ENCODE results near the gene INO80E. TPM values are rescaled to one million over a fixed set of nuclear protein-coding genes. Genes with fewer than 3 reads are reported as not detected.
A peak's percentile ranks its signal among the peaks of the same experiment; 100 is the strongest.
"Not testable (repeated sequence)": the region's sequence is repeated elsewhere in the genome, so short reads cannot be mapped to it uniquely, and the experiment has no call there.

Gene INO80E
- total RNA-seq, 4 donors from 2014 or later = 45.4 to 74.8 (median 55.5) TPM

DNA sequence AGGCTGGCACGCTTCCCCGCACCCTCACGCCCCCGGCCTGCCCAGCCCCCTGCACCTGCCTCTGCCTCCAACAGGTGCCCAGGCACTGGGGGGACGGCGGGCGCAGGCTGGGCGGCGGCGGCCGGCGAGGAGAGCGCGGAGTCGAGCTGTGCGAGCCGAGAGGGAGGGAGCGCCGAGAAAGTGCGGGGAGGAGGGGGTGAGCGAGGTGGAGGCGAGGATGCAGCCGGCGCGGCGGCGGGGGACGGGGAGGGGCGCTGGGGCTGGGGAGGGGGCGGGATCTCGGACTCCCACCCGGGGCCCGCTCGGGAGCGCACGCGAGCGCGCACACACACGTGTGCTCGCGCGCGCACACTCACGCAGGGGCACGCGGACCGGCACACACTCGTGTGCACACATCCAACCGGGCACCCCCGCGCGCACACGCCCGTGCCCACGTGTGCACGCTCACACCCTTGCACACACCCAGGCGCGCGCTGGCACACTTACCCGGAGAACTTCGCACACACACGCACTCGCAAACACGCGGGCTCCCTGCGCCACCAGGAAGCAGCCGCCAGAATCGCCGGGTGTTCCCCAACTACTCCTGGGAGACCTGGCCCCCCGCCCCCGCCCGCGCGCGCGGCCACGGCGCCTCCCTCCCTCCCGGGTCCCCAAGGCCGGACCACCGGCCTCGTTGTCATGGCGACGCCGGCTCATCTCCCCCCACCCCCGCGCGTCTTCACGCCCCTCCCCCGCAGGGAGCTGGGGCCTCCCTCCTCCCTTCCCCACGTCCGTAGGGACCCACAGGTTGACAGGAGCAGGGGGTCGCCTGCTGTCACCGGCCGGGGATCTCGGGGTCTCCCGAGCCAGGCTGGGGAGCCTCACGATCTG lies 15.0 kb downstream of the INO80E start, which contains the start of gene DOC2A:
DOC2A (minus strand) TSS at position 184 of the 870 bp plus-strand sequence. CDS start 805 bp downstream, outside the sequence.
- H3K27me3 ChIP-seq = peaks cover 36 to 40% (median 37%) of the 10 kb centered on the region in 3 donors
- DNase-seq = no peak
- H3K9me3 ChIP-seq = no peaks in the 10 kb centered on the region
- no peak within 1 kb of the TSS for H3K27ac ChIP-seq
- peak within 1 kb of the TSS; percentile 18 to 41 (median 30) for H3K4me3 ChIP-seq
- intact Hi-C loops (cut with DNase I; ENCODE audit: low total_unique reads) (no loop called here), in situ Hi-C loops (cut with MboI; ENCODE audit: low sequenced_read_pairs in 4 of 4) (loop anchor here in 1 of 4 donors (25.0 kb wide), 1 partner anchor 324 kb away; the partner anchor contains the start of gene QPRT)
- ATAC-seq = no peak
- peaks cover 3 to 9% of the 10 kb centered on the region in 2 donors for H3K4me1 ChIP-seq
- no peak for TF ChIP-seq POLR2A (IDR thresholded peaks at IDR 0.05)
- TF ChIP-seq, protein P1, sequence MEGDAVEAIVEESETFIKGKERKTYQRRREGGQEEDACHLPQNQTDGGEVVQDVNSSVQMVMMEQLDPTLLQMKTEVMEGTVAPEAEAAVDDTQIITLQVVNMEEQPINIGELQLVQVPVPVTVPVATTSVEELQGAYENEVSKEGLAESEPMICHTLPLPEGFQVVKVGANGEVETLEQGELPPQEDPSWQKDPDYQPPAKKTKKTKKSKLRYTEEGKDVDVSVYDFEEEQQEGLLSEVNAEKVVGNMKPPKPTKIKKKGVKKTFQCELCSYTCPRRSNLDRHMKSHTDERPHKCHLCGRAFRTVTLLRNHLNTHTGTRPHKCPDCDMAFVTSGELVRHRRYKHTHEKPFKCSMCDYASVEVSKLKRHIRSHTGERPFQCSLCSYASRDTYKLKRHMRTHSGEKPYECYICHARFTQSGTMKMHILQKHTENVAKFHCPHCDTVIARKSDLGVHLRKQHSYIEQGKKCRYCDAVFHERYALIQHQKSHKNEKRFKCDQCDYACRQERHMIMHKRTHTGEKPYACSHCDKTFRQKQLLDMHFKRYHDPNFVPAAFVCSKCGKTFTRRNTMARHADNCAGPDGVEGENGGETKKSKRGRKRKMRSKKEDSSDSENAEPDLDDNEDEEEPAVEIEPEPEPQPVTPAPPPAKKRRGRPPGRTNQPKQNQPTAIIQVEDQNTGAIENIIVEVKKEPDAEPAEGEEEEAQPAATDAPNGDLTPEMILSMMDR (IDR thresholded peaks at IDR 0.05 in 4 of 5, conservative IDR thresholded peaks at IDR 0.05 in 1 of 5) = no peak
- no peaks in the 10 kb centered on the region for H3K36me3 ChIP-seq

DNA sequence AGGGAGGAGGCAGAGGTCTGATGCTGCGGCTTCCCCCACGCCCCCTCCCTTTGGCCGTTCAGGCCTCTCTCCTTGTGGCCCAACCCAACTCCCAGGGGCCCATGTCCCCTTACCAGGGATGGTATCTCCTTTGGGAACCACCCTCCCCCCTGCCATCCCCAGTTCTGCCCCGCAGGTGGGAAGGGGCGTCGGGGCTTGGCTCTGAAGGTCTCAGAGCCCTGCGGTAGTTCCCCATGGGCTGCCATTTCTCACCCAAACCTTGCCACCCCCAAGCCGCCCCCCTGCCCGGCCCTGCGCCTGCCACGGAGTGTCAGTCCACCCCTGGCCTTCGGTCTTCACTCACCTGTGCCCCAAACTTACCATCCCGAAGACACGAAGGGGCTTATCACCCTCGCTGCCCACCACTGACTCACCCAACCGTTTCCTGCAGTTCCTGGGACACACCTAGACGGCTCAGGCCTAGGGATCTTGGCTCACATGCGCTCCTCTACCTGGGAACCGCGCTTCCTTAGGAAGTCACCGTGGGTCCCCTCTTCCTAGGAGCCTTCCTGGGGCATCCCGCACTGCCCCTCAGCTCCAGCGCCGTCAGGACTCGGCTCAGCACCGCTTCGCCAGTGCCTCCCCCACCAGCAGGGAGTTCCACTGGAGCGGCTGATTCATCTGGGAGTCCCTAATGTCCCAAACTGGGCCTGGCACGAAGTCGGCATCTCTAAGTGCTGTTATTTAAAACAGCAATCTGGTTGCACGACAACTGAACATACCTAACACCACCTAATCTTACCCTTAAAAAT lies 15.9 kb downstream of the INO80E start:
- TF ChIP-seq, protein P1 (IDR thresholded peaks at IDR 0.05 in 4 of 5, conservative IDR thresholded peaks at IDR 0.05 in 1 of 5) = no peak
- TF ChIP-seq POLR2A (IDR thresholded peaks at IDR 0.05) = no peak
- H3K4me1 ChIP-seq = peaks cover 3 to 9% of the 10 kb centered on the region in 2 donors
- no peak overlapping the region for H3K27ac ChIP-seq
- no peaks in the 10 kb centered on the region for H3K36me3 ChIP-seq
- DNase-seq (no peak), ATAC-seq (no peak)
- intact Hi-C loops (cut with DNase I; ENCODE audit: low total_unique reads) (no loop called here), in situ Hi-C loops (cut with MboI; ENCODE audit: low sequenced_read_pairs in 4 of 4) (loop anchor here in 1 of 4 donors (25.0 kb wide), 1 partner anchor 325 kb away; the partner anchor contains the start of gene QPRT)
- H3K4me3 ChIP-seq = peak overlapping the region in 1 of 4 donors; percentile 23
- no peaks in the 10 kb centered on the region for H3K9me3 ChIP-seq
- H3K27me3 ChIP-seq = peaks cover 36 to 40% (median 37%) of the 10 kb centered on the region in 3 donors

DNA sequence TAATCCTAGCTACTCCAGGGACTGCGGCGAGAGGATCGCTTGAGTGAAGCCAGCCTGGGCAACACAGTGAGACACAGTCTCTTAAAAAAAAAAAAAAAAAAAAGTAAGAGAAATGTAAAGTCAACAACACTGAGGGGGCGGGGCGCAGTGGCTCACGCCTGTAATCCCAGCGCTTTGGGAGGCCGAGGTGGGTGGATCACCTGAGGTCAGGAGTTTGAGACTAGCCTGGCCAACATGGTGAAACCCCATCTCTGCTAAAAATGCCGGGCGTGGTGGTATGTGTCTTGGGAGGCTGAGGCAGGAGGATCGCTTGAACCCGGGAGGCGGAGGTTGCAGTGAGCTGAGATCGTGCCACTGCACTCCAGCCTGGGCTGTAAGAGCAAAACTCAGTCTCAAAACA lies 16.6 kb downstream of the INO80E start:
- in situ Hi-C loops (cut with MboI; ENCODE audit: low sequenced_read_pairs in 4 of 4) = loop anchor here in 1 of 4 donors (25.0 kb wide), 1 partner anchor 325 kb away; the partner anchor contains the start of gene QPRT
- H3K27ac ChIP-seq; H3K4me3 ChIP-seq; DNase-seq; ATAC-seq; H3K36me3 ChIP-seq; intact Hi-C loops (cut with DNase I; ENCODE audit: low total_unique reads); H3K9me3 ChIP-seq; H3K4me1 ChIP-seq: not testable (repeated sequence)
- H3K27me3 ChIP-seq = peaks cover 36 to 40% (median 37%) of the 10 kb centered on the region in 3 donors

DNA sequence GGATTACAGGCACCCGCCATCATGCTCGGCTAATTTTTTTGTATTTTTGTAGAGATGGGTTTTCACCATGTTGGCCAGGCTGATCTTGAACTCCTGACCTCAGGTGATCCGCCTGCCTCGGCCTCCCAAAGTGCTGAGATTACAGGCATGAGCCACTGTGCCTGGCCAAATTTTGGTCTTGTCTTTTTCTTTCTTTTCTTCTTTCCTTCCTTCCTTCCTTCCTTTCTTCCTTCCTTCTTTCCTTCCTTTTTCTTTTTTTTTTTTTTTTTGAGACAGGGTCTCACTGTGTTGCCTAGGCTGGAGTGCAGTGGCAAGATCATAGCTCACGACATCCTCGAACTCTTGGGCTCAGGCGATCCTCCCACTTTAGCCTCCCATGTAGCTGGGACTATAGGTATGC lies 19.4 kb downstream of the INO80E start:
- H3K36me3 ChIP-seq; ATAC-seq; H3K27ac ChIP-seq; H3K4me1 ChIP-seq; H3K4me3 ChIP-seq; H3K9me3 ChIP-seq; DNase-seq; intact Hi-C loops (cut with DNase I; ENCODE audit: low total_unique reads): not testable (repeated sequence)
- in situ Hi-C loops (cut with MboI; ENCODE audit: low sequenced_read_pairs in 4 of 4) = loop anchor here in 1 of 4 donors (25.0 kb wide), 1 partner anchor 328 kb away; the partner anchor contains the start of gene QPRT
- peaks cover 17 to 20% (median 20%) of the 10 kb centered on the region in 3 donors for H3K27me3 ChIP-seq

DNA sequence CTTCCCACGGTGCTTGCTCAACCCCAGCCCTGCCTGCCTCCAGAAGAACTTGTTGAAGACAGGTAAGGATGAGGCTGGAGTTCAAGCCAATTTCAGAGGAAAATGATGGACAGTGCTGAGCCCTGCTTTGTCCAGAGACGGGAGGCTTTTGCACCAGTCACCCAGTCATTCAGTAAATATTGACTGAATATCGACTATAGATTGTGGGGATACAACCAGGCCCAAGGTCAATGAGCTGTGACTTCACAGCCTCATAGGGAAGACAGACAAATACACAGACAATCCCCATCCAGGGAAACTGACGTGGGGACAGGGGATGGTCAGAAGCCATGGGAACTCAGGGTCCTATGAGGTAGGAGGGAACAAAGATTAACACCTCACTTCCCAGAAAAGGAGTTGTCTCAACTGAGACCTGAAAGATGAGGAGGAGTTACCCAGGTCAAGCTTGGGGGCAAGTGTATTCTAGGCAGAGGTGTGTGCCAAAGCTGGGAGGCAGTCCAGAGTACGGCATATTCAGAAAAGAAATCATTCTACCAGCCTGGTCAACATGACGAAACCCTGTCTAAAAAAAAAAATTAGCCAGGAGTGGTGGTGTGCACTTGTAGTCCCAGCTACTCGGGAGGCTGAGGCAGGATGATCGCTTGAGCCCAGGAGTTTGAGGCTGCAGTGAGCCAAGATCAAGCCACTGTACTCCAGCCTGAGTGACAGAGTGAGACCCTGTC lies 20.7 kb downstream of the INO80E start:
- H3K27me3 ChIP-seq = peaks cover 7 to 13% (median 9%) of the 10 kb centered on the region in 3 donors
- ATAC-seq (no peak), DNase-seq (no peak)
- TF ChIP-seq, protein P1 (IDR thresholded peaks at IDR 0.05 in 4 of 5, conservative IDR thresholded peaks at IDR 0.05 in 1 of 5) = no peak
- TF ChIP-seq POLR2A (IDR thresholded peaks at IDR 0.05) = no peak
- in situ Hi-C loops (cut with MboI; ENCODE audit: low sequenced_read_pairs in 4 of 4) (loop anchor here in 1 of 4 donors (25.0 kb wide), 1 partner anchor 329 kb away; the partner anchor contains the start of gene QPRT), intact Hi-C loops (cut with DNase I; ENCODE audit: low total_unique reads) (no loop called here)
- no peaks in the 10 kb centered on the region for H3K9me3 ChIP-seq
- no peaks in the 10 kb centered on the region for H3K36me3 ChIP-seq
- peaks cover 0 to 5% of the 10 kb centered on the region in 2 donors for H3K4me1 ChIP-seq
- H3K27ac ChIP-seq = no peak overlapping the region
- H3K4me3 ChIP-seq = no peak overlapping the region

Measured in gastrocnemius medialis (tissue), 4 donors.